GM12878 (cell line): ENCODE measurements around the gene ALX1. TPM values are rescaled to one million over a fixed set of nuclear protein-coding genes. Genes with fewer than 3 reads are reported as not detected.

Experiments
- ATAC-seq: fragments of 200-7000 bp; cut with Tn5 transposase; 3 replicates; pipeline ENCODE4 v1.9.1; 2020; ENCODE audit warnings: mild to moderate bottlenecking, moderate library complexity
- BruUV-seq: library from RNA; stranded (reverse); fragments of 400-500 nt; replicated peaks from 2 replicates; lab custom pipeline; 2021; lab: Mats Ljungman, UMichigan
- CTCF ChIA-PET: fragments of 300-600 bp; sonication (Branson Sonifier 250); formaldehyde crosslinking; extraction: SDS; loops from one replicate; lab custom pipeline; 2021; ENCODE audit warnings: inconsistent platforms; lab: Yijun Ruan, JAX
- POLR2A ChIA-PET: fragments of 350-600 bp; formaldehyde crosslinking; extraction: SDS; loops from one replicate; lab custom pipeline; 2021; ENCODE audit warnings: inconsistent platforms; lab: Charles Lee
- RAD21 ChIA-PET: fragments of 300-600 bp; sonication (Branson Sonifier 250); formaldehyde crosslinking; loops from one replicate; lab custom pipeline; 2023; ENCODE audit warnings: antibody characterized with exemption; ENCODE audit not compliant: unreplicated experiment; lab: Charles Lee
- SMC1A ChIA-PET: fragments of 300-600 bp; sonication (Branson Sonifier 250); formaldehyde crosslinking; loops from one replicate; lab custom pipeline; 2023; ENCODE audit not compliant: unreplicated experiment, uncharacterized antibody; lab: Charles Lee
- DNase-seq: peaks from one replicate; pipeline ENCODE4 v3.0.0-alpha.2; 2011; ENCODE audit warnings: low read depth, low spot score
- FAIRE-seq: peaks from 3 replicates; lab custom pipeline; 2011; peaks lifted over from hg19 to GRCh38; lab: Jason Lieb, UNC
- H2AFZ ChIP-seq: 2 replicates; pipeline ENCODE4 v1.6.0; 2011; ENCODE audit warnings: low read depth, low read length, control low read depth; ENCODE audit not compliant: control insufficient read depth
- H3K27ac ChIP-seq: 2 replicates; pipeline ENCODE4 v1.5.1; 2011; ENCODE audit warnings: control low read depth; ENCODE audit not compliant: control insufficient read depth, insufficient read depth
- H3K27me3 ChIP-seq, 2 experiments: replicated peaks in 1 of 2; 2 replicates each; pipeline versions ENCODE4 v1.6.0 to v1.6.1; 2011; ENCODE audit warnings: low read length in 1 of 2; ENCODE audit not compliant: control insufficient read depth in 2 of 2, insufficient read depth in 2 of 2
- H3K36me3 ChIP-seq, 2 experiments: 2 replicates each; pipeline ENCODE4 v1.5.1; 2011; ENCODE audit warnings: low read length in 1 of 2; ENCODE audit not compliant: control insufficient read depth in 2 of 2, insufficient read depth in 2 of 2
- H3K4me1 ChIP-seq: 2 replicates; pipeline ENCODE4 v1.6.1; 2011; ENCODE audit warnings: mild to moderate bottlenecking, low read length, moderate library complexity, mixed read lengths; ENCODE audit not compliant: control insufficient read depth, insufficient read depth
- H3K4me2 ChIP-seq: 2 replicates; pipeline ENCODE4 v1.6.0; 2011; ENCODE audit warnings: control low read depth; ENCODE audit not compliant: control insufficient read depth, insufficient read depth
- H3K4me3 ChIP-seq: fragments of 200-600 bp; sonication (generic); 2 replicates; pipeline ENCODE4 v1.5.1; 2016
- H3K79me2 ChIP-seq: 2 replicates; pipeline ENCODE4 v1.6.0; 2011; ENCODE audit warnings: low read length; ENCODE audit not compliant: control insufficient read depth, insufficient read depth
- H3K9ac ChIP-seq: 2 replicates; pipeline ENCODE4 v1.8.0; 2011; ENCODE audit warnings: low read length, control low read depth, mixed read lengths; ENCODE audit not compliant: control insufficient read depth, insufficient read depth
- H3K9me3 ChIP-seq: replicated peaks from 3 replicates; pipeline ENCODE4 v1.5.1; 2011; ENCODE audit warnings: mild to moderate bottlenecking, low read length; ENCODE audit not compliant: control insufficient read depth, insufficient read depth
- H4K20me1 ChIP-seq: 2 replicates; pipeline ENCODE4 v1.6.0; 2011; ENCODE audit not compliant: control insufficient read depth, insufficient read depth
- BCLAF1 ChIP-seq: fragments of 450-650 bp; IDR thresholded peaks from 2 replicates; pipeline ENCODE4 v1.6.1; 2017; ENCODE audit warnings: antibody characterized with exemption, mild to moderate bottlenecking, moderate library complexity
- BHLHE40 ChIP-seq, 2 experiments: fragments of 450-650 bp in 1 of 2; IDR thresholded peaks; 2 replicates each; pipeline ENCODE4 v1.6.1; 2011 to 2017; ENCODE audit warnings: low read depth in 2 of 2, borderline replicate concordance in 1 of 2, improper control_type of control experiment in 1 of 2, low read length in 1 of 2, mild to moderate bottlenecking in 1 of 2
- DPF2 ChIP-seq: fragments of 450-650 bp; IDR thresholded peaks from 2 replicates; pipeline ENCODE4 v1.6.1; 2017; ENCODE audit warnings: mild to moderate bottlenecking
- HSF1 ChIP-seq: fragments of 150-350 bp; IDR thresholded peaks from 2 replicates; pipeline ENCODE4 v1.6.1; 2014; ENCODE audit warnings: mild to moderate bottlenecking, low read depth, low read length
- JUNB ChIP-seq: IDR thresholded peaks from 2 replicates; pipeline ENCODE4 v1.6.1; 2016; ENCODE audit warnings: antibody characterized with exemption, mild to moderate bottlenecking
- MTA3 ChIP-seq: IDR thresholded peaks from 2 replicates; pipeline ENCODE4 v1.6.1; 2012; ENCODE audit warnings: low read length, inconsistent platforms, borderline replicate concordance
- NRF1 ChIP-seq: conservative IDR thresholded peaks from 2 replicates; pipeline ENCODE4 v1.6.1; 2011; ENCODE audit warnings: mild to moderate bottlenecking, low read depth, low read length, improper control_type of control experiment
- RBBP5 ChIP-seq: fragments of 200-600 bp; sonication (generic); conservative IDR thresholded peaks from 2 replicates; pipeline ENCODE4 v1.6.1; 2016
- RELB ChIP-seq: fragments of 450-650 bp; IDR thresholded peaks from 2 replicates; pipeline ENCODE4 v1.6.1; 2017; ENCODE audit warnings: low read depth, mild to moderate bottlenecking, moderate library complexity
- TBL1XR1 ChIP-seq: IDR thresholded peaks from 2 replicates; pipeline ENCODE4 v1.6.1; 2012; ENCODE audit warnings: low read depth, low read length, improper control_type of control experiment
- TCF7 ChIP-seq: IDR thresholded peaks from 2 replicates; pipeline ENCODE4 v1.6.1; 2014; ENCODE audit warnings: antibody characterized with exemption, borderline replicate concordance
- ZNF687 ChIP-seq: fragments of 450-650 bp; IDR thresholded peaks from 2 replicates; pipeline ENCODE4 v1.6.1; 2017; ENCODE audit warnings: mild to moderate bottlenecking, moderate library complexity
- ZZZ3 ChIP-seq: IDR thresholded peaks from 2 replicates; pipeline ENCODE4 v1.6.1; 2011; ENCODE audit warnings: low read depth; ENCODE audit not compliant: control insufficient read depth, insufficient read length
- WGBS: methylation state at CpG from one replicate; pipeline ENCODE4 v1.1.6; 2016; ENCODE audit warnings: low lambda C conversion rate; ENCODE audit not compliant: insufficient replicate concordance, insufficient coverage; ENCODE audit errors: missing lambda C conversion rate; 5-methylcytosine and 5-hydroxymethylcytosine counted together
- in situ Hi-C: fragments of 300-500 bp; cut with MboI; formaldehyde crosslinking; loops from 9 replicates; pipeline ENCODE4 v1.14.3; 2018; ENCODE audit warnings: mixed read lengths
- intact Hi-C: fragments of 100-400 bp; cut with micrococcal nuclease; formaldehyde crosslinking; loops from one replicate; pipeline ENCODE4 v1.14.2; 2022; ENCODE audit not compliant: unreplicated experiment
- polyA plus RNA-seq, 11 experiments: library from polyadenylated mRNA; depleted of rRNA in 4 of 11; unstranded in 6 of 11; stranded (reverse) in 5 of 11; fragments of >200 nt; fragmentation: Nextera tagmentation in 4 of 11; fragmentation: Illumina TruSeq in 1 of 11; extraction: Ambion mirVana in 4 of 11; extraction: Trizol in 1 of 11; gene quantifications; 1 replicate in 1 of 11; 2 replicates in 10 of 11; pipeline versions ENCODE4 v1.2.1 to v1.2.3, GENCODE V29; 2011 to 2016; ENCODE audit warnings: inconsistent platforms in 2 of 11, missing spikeins in 2 of 11, low read depth in 1 of 11
- total RNA-seq, 4 experiments: library from RNA; depleted of rRNA in 3 of 4; stranded (reverse); fragments of >200 nt in 3 of 4; fragmentation: Illumina TruSeq in 1 of 4; extraction: Trizol in 1 of 4; gene quantifications; 2 replicates each; pipeline versions ENCODE4 v1.2.1 to v1.2.3, GENCODE V29; 2013 to 2021

Gene ALX1
- total and polyA plus RNA-seq, 10 of the 15 experiments (the other 5 are each of a cell fraction or from before 2014, with no cell fraction given): 0.06 TPM; not detected in 9

GRCh38 chr12:85325442-85325841 is 45.4 kb downstream of the ALX1 start:
- Histone ChIP-seq H3K4me3 (no peak overlapping the region), H3K4me2 (no peak overlapping the region), H3K79me2 (no peaks in the 10 kb centered on the region), H2AFZ (no peak overlapping the region), H3K9ac (no peak overlapping the region), H3K9me3 (no peaks in the 10 kb centered on the region), H3K27me3 (no peaks in the 10 kb centered on the region), H3K27ac (no peak overlapping the region), H3K36me3 (no peaks in the 10 kb centered on the region), H4K20me1 (no peaks in the 10 kb centered on the region), H3K4me1 (no peaks in the 10 kb centered on the region)
- 43% methylated on average over 2 of the region's 2 CpGs for WGBS
- intact Hi-C loops (no loop called here), in situ Hi-C loops (no loop called here)
- CTCF ChIA-PET: no interaction called here
- POLR2A ChIA-PET: no interaction called here
- RAD21 ChIA-PET: no interaction called here
- no peak for FAIRE-seq
- no peak for ATAC-seq
- SMC1A ChIA-PET: no interaction called here
- no peak for DNase-seq
- BruUV-seq: no TSS peak
- TF ChIP-seq NRF1: no peak
- TF ChIP-seq JUNB: no peak
- no peak for TF ChIP-seq RELB
- no peak for TF ChIP-seq DPF2
- no peak for TF ChIP-seq TBL1XR1
- no peak for TF ChIP-seq ZZZ3
- TF ChIP-seq TCF7: no peak
- TF ChIP-seq RBBP5: no peak
- TF ChIP-seq BCLAF1: no peak
- TF ChIP-seq ZNF687: no peak
- no peak for TF ChIP-seq HSF1
- no peak for TF ChIP-seq MTA3
- no peak for TF ChIP-seq BHLHE40 (IDR thresholded peaks at IDR 0.05; ENCODE audit: borderline replicate concordance in 1 of 2, low read depth in 2 of 2, low read length in 1 of 2)
